ENCODE measurements around the gene MPL. TPM values are rescaled to one million over a fixed set of nuclear protein-coding genes. Genes with fewer than 3 reads are reported as not detected.

Gene MPL
- total and polyA plus RNA-seq, 2 of the 8 experiments (the other 6 are each of a cell fraction or from before 2014, with no cell fraction given): 0.08 TPM; not detected in 1

GRCh38 chr1:43358746-43359693 is 21.4 kb downstream of the MPL start, which contains the start of gene CDC20 (continued):
- TF ChIP-seq PHF8 (conservative IDR thresholded peaks at IDR 0.05; ENCODE audit: low read depth, low read length) (peak; percentile 63), BRCA1 (IDR thresholded peaks at IDR 0.05; ENCODE audit: low read depth, low read length) (peak; percentile 94), EGR1 (IDR thresholded peaks at IDR 0.05; ENCODE audit: borderline replicate concordance, low read depth, low read length) (no peak), CHD2 (IDR thresholded peaks at IDR 0.05; ENCODE audit: low read length) (peak; percentile 98), SIX5 (IDR thresholded peaks at IDR 0.05; ENCODE audit: low read depth, low read length) (no peak), JUND (IDR thresholded peaks at IDR 0.05; ENCODE audit: low read length) (no peak), CTCF (IDR thresholded peaks at IDR 0.05; ENCODE audit: control extremely low read depth in 1 of 3, insufficient read depth in 1 of 3, low read depth in 1 of 3, low read length in 3 of 3) (no peak), ASH2L (IDR thresholded peaks at IDR 0.05; ENCODE audit: low read length) (peak; percentile 50), CEBPB (IDR thresholded peaks at IDR 0.05; ENCODE audit: low read depth, low read length) (no peak), SUZ12 (IDR thresholded peaks at IDR 0.05; ENCODE audit: low read length) (no peak), POLR2AphosphoS5 (IDR thresholded peaks at IDR 0.05; ENCODE audit: low read depth, low read length) (peak; percentile 74; the same call in 1 of the 2 replicates), ATF2 (IDR thresholded peaks at IDR 0.05; ENCODE audit: low read length) (no peak), TBP (IDR thresholded peaks at IDR 0.05; ENCODE audit: low read depth, low read length) (peak; percentile 87), SP2 (IDR thresholded peaks at IDR 0.05; ENCODE audit: low read length) (peak; percentile 25; the same call in 1 of the 2 replicates), HDAC2 (IDR thresholded peaks at IDR 0.05; ENCODE audit: borderline replicate concordance in 1 of 2, low read depth in 2 of 2, low read length in 2 of 2) (no peak), NRF1 (IDR thresholded peaks at IDR 0.05; ENCODE audit: low read depth, low read length) (no peak), RNF2 (IDR thresholded peaks at IDR 0.05; ENCODE audit: borderline replicate concordance, low read depth, low read length, missing control alignments, poor library complexity, severe bottlenecking) (no peak)
- TF ChIP-seq, protein P1, sequence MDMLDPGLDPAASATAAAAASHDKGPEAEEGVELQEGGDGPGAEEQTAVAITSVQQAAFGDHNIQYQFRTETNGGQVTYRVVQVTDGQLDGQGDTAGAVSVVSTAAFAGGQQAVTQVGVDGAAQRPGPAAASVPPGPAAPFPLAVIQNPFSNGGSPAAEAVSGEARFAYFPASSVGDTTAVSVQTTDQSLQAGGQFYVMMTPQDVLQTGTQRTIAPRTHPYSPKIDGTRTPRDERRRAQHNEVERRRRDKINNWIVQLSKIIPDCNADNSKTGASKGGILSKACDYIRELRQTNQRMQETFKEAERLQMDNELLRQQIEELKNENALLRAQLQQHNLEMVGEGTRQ (IDR thresholded peaks at IDR 0.05; ENCODE audit: low read length): no peak
